ENCODE measurements around the gene NPPA.

The NPPA gene

DNA sequence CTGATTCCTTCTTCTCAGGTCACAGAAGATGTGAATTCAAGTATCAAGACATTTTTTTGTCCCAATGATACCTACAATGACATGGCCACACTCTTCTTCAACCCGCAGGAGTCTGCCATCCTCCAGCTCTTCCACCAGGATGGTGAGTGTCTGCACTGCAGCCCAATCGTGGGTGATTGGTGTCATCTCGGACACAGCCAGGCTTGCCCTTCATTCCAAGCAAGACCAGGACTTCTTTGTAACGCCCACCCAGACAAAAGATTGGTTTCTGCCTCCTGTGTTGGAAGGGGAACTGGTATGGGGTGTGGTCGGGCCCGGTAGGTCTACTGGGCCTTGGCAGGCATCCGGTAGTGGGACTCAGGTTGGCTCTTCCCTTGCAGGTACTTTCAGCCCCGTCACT, 14.1 kb downstream of the NPPA start:
- WGBS (ENCODE audit: extremely low coverage, insufficient coverage, insufficient read length), result no CpG with 5 or more reads among the region's 8 CpGs
- no peak overlapping the region for H4K91ac ChIP-seq (ENCODE audit: low read depth, low read length)
- DNase-seq, result no peak
- no peak overlapping the region for H3K23ac ChIP-seq (ENCODE audit: low read length)
- H2BK120ac ChIP-seq (ENCODE audit: insufficient read depth, low read length, poor library complexity), result no peak overlapping the region
- H3K36me3 ChIP-seq (ENCODE audit: control insufficient read depth in 1 of 2, insufficient read depth in 2 of 2, low read length in 2 of 2), result peaks cover 78 to 85% of the 10 kb centered on the region in 2 experiments
- no peak overlapping the region for H3K27ac ChIP-seq (ENCODE audit: low read depth, low read length)
- no peak overlapping the region for H3K4me2 ChIP-seq (ENCODE audit: low read length)
- H2BK12ac ChIP-seq (ENCODE audit: low read length), result no peak overlapping the region
- no peak overlapping the region for H4K12ac ChIP-seq (ENCODE audit: low read depth, low read length)
- no peak overlapping the region for H3K9ac ChIP-seq (ENCODE audit: low read length)
- H3K79me1 ChIP-seq (ENCODE audit: low read length), result no peaks in the 10 kb centered on the region
- no peaks in the 10 kb centered on the region for H3K79me2 ChIP-seq (ENCODE audit: control insufficient read depth, insufficient read depth, low read length, poor library complexity)
- peaks cover 4% of the 10 kb centered on the region for H3K9me3 ChIP-seq (ENCODE audit: insufficient read depth, low read depth, low read length)
- H3K27me3 ChIP-seq (ENCODE audit: insufficient read depth, low read length), result no peaks in the 10 kb centered on the region
- H3K14ac ChIP-seq (ENCODE audit: low read length), result no peak overlapping the region
- no peak overlapping the region for H2AFZ ChIP-seq (ENCODE audit: insufficient read depth, low read length, poor library complexity)
- no peak overlapping the region for H3K4me3 ChIP-seq (ENCODE audit: low read depth, low read length)
- no peak overlapping the region for H2BK5ac ChIP-seq (ENCODE audit: low read depth, low read length, poor library complexity)
- no peak overlapping the region for H2AK5ac ChIP-seq (ENCODE audit: low read length)
- no peak overlapping the region for H3K18ac ChIP-seq (ENCODE audit: low read length)
- no peak overlapping the region for H3K4ac ChIP-seq (ENCODE audit: low read depth, low read length)
- H4K8ac ChIP-seq (ENCODE audit: low read depth, low read length), result no peak overlapping the region
- no peaks in the 10 kb centered on the region for H3K4me1 ChIP-seq (ENCODE audit: control insufficient read depth in 1 of 2, insufficient read depth in 2 of 2, low read length in 2 of 2)

DNA sequence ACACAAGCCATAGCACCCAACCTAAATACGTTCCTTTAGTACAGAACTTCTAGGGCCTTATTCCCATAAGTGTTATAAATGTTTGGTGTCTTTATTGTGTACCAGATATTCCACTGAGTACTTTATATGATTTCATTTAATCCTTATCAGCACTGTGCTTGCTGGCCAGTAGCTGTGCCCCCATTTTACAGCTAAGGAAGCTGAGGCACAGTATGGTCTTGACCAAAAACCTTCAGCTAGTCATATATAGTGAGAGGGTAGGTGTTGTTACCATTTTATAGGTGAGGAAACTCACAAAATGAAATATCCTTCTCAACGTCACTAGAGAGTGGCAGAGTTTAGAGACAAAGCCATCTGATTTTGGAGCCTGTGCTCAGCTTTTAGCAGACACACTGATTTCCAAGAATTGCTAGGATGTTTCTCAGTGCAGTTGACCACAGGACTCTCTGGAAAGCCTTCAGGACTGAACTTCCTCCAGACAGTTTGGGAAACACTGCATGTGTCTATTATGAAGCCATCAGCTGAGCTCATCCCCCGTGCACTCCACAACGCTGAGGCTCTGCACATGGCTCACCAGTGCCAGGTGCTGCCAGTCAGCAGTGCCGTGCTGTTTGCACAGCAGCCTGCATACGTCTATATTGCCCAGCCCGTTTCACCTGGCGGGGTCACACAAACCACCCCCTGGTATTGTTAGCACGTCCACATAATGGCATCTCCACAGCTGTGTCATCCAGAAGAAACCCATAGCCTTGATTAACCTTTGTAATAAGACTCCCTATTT, 15.4 kb downstream of the NPPA start:
- Histone ChIP-seq H3K4me1 (ENCODE audit: control insufficient read depth in 1 of 2, insufficient read depth in 2 of 2, low read length in 2 of 2) (no peaks in the 10 kb centered on the region), H4K91ac (ENCODE audit: low read depth, low read length) (no peak overlapping the region), H4K8ac (ENCODE audit: low read depth, low read length) (no peak overlapping the region), H3K79me2 (ENCODE audit: control insufficient read depth, insufficient read depth, low read length, poor library complexity) (no peaks in the 10 kb centered on the region), H3K27me3 (ENCODE audit: insufficient read depth, low read length) (no peaks in the 10 kb centered on the region), H3K27ac (ENCODE audit: low read depth, low read length) (no peak overlapping the region), H3K18ac (ENCODE audit: low read length) (no peak overlapping the region), H3K79me1 (ENCODE audit: low read length) (no peaks in the 10 kb centered on the region), H3K9me3 (ENCODE audit: insufficient read depth, low read depth, low read length) (peaks cover 2% of the 10 kb centered on the region), H3K23ac (ENCODE audit: low read length) (no peak overlapping the region), H3K36me3 (ENCODE audit: control insufficient read depth in 1 of 2, insufficient read depth in 2 of 2, low read length in 2 of 2) (peaks cover 77 to 85% of the 10 kb centered on the region in 2 experiments), H2AFZ (ENCODE audit: insufficient read depth, low read length, poor library complexity) (no peak overlapping the region), H2AK5ac (ENCODE audit: low read length) (no peak overlapping the region), H4K12ac (ENCODE audit: low read depth, low read length) (no peak overlapping the region), H3K4ac (ENCODE audit: low read depth, low read length) (no peak overlapping the region), H3K4me3 (ENCODE audit: low read depth, low read length) (no peak overlapping the region), H3K14ac (ENCODE audit: low read length) (no peak overlapping the region), H2BK12ac (ENCODE audit: low read length) (no peak overlapping the region), H2BK120ac (ENCODE audit: insufficient read depth, low read length, poor library complexity) (no peak overlapping the region), H2BK5ac (ENCODE audit: low read depth, low read length, poor library complexity) (no peak overlapping the region), H3K9ac (ENCODE audit: low read length) (no peak overlapping the region), H3K4me2 (ENCODE audit: low read length) (no peak overlapping the region)
- no peak for DNase-seq
- no CpG with 5 or more reads among the region's 9 CpGs for WGBS (ENCODE audit: extremely low coverage, insufficient coverage, insufficient read length)

DNA sequence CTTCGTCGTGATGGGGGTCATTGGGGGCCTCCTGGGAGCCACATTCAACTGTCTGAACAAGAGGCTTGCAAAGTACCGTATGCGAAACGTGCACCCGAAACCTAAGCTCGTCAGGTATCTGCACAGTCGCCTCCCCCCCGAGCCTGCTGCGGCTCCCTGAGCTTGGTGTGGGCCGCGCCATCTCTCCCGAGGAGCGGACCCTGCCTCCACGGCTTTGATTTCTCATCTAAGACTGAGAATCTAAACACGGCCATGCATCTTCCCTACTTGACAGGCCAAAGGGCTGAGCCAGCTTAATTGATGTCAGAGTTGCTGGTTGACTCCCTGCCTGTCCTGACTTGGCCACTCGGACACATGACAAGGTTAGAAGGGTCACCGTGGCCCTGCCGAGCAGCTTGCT, 19.1 kb downstream of the NPPA start:
- Histone ChIP-seq H2BK12ac (ENCODE audit: low read length) (no peak overlapping the region), H2BK5ac (ENCODE audit: low read depth, low read length, poor library complexity) (no peak overlapping the region)

DNA sequence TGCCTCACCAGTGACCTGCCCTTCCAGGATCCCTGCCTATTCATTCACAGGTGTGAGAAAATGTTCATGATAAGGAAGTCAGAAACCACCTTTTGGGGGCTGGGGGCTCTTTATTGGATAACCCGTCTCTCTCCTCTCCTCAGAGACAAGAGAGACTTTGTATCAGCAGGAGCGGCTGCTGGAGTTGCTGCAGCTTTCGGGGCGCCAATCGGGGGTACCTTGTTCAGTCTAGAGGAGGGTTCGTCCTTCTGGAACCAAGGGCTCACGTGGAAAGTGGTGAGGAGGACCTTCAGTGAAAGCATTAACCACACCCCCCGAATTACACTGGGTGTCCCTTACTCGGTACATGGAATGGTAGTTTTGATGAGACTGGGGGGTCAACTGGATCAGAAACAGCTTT, 20.6 kb downstream of the NPPA start:
- no peak overlapping the region for H3K4ac ChIP-seq (ENCODE audit: low read depth, low read length)
- H3K79me2 ChIP-seq (ENCODE audit: control insufficient read depth, insufficient read depth, low read length, poor library complexity), result no peaks in the 10 kb centered on the region
- no peak overlapping the region for H2AFZ ChIP-seq (ENCODE audit: insufficient read depth, low read length, poor library complexity)
- no peaks in the 10 kb centered on the region for H3K27me3 ChIP-seq (ENCODE audit: insufficient read depth, low read length)
- H3K4me1 ChIP-seq (ENCODE audit: control insufficient read depth in 1 of 2, insufficient read depth in 2 of 2, low read length in 2 of 2), result peaks cover 0 to 2% of the 10 kb centered on the region in 2 experiments
- H3K4me3 ChIP-seq (ENCODE audit: low read depth, low read length), result no peak overlapping the region
- H3K4me2 ChIP-seq (ENCODE audit: low read length), result no peak overlapping the region
- WGBS (ENCODE audit: extremely low coverage, insufficient coverage, insufficient read length), result no CpG with 5 or more reads among the region's 9 CpGs
- no peak overlapping the region for H2BK5ac ChIP-seq (ENCODE audit: low read depth, low read length, poor library complexity)
- H2BK12ac ChIP-seq (ENCODE audit: low read length), result no peak overlapping the region
- no peaks in the 10 kb centered on the region for H3K79me1 ChIP-seq (ENCODE audit: low read length)
- DNase-seq, result no peak
- H3K9me3 ChIP-seq (ENCODE audit: insufficient read depth, low read depth, low read length), result no peaks in the 10 kb centered on the region
- no peak overlapping the region for H3K14ac ChIP-seq (ENCODE audit: low read length)
- no peak overlapping the region for H4K8ac ChIP-seq (ENCODE audit: low read depth, low read length)
- H4K12ac ChIP-seq (ENCODE audit: low read depth, low read length), result no peak overlapping the region
- no peak overlapping the region for H2BK120ac ChIP-seq (ENCODE audit: insufficient read depth, low read length, poor library complexity)
- H3K18ac ChIP-seq (ENCODE audit: low read length), result no peak overlapping the region
- H3K23ac ChIP-seq (ENCODE audit: low read length), result no peak overlapping the region
- H2AK5ac ChIP-seq (ENCODE audit: low read length), result no peak overlapping the region
- no peak overlapping the region for H3K9ac ChIP-seq (ENCODE audit: low read length)
- H4K91ac ChIP-seq (ENCODE audit: low read depth, low read length), result no peak overlapping the region
- H3K27ac ChIP-seq (ENCODE audit: low read depth, low read length), result no peak overlapping the region
- peaks cover 65 to 77% of the 10 kb centered on the region in 2 experiments for H3K36me3 ChIP-seq (ENCODE audit: control insufficient read depth in 1 of 2, insufficient read depth in 2 of 2, low read length in 2 of 2)

More for the DNA sequence above, 19.1 kb downstream of the NPPA start:
- Histone ChIP-seq H3K23ac (ENCODE audit: low read length) (no peak overlapping the region), H3K79me1 (ENCODE audit: low read length) (no peaks in the 10 kb centered on the region), H3K14ac (ENCODE audit: low read length) (no peak overlapping the region), H3K4me3 (ENCODE audit: low read depth, low read length) (no peak overlapping the region), H4K91ac (ENCODE audit: low read depth, low read length) (no peak overlapping the region), H3K79me2 (ENCODE audit: control insufficient read depth, insufficient read depth, low read length, poor library complexity) (no peaks in the 10 kb centered on the region), H3K4ac (ENCODE audit: low read depth, low read length) (no peak overlapping the region), H3K36me3 (ENCODE audit: control insufficient read depth in 1 of 2, insufficient read depth in 2 of 2, low read length in 2 of 2) (peaks cover 65 to 83% of the 10 kb centered on the region in 2 experiments), H3K9me3 (ENCODE audit: insufficient read depth, low read depth, low read length) (no peaks in the 10 kb centered on the region), H4K8ac (ENCODE audit: low read depth, low read length) (no peak overlapping the region), H3K27ac (ENCODE audit: low read depth, low read length) (no peak overlapping the region), H4K12ac (ENCODE audit: low read depth, low read length) (no peak overlapping the region), H3K9ac (ENCODE audit: low read length) (no peak overlapping the region), H3K4me2 (ENCODE audit: low read length) (no peak overlapping the region), H2AK5ac (ENCODE audit: low read length) (no peak overlapping the region), H3K27me3 (ENCODE audit: insufficient read depth, low read length) (no peaks in the 10 kb centered on the region), H3K4me1 (ENCODE audit: control insufficient read depth in 1 of 2, insufficient read depth in 2 of 2, low read length in 2 of 2) (no peaks in the 10 kb centered on the region), H2AFZ (ENCODE audit: insufficient read depth, low read length, poor library complexity) (no peak overlapping the region), H2BK120ac (ENCODE audit: insufficient read depth, low read length, poor library complexity) (no peak overlapping the region), H3K18ac (ENCODE audit: low read length) (no peak overlapping the region)
- DNase-seq, result no peak
- WGBS (ENCODE audit: extremely low coverage, insufficient coverage, insufficient read length), result no CpG with 5 or more reads among the region's 19 CpGs
